Left colon (tissue), 2 donors: Measurements from ENCODE around the gene SCGB3A1. TPM values are rescaled to one million over a fixed set of nuclear protein-coding genes. Genes with fewer than 3 reads are reported as not detected.

Source experiments
- ATAC-seq: fragments of 200-7000 bp; cut with Tn5 transposase; one replicate; pipeline ENCODE4 v1.9.1; 2020; ENCODE audit warnings: mild to moderate bottlenecking, moderate library complexity
- DNase-seq, 2 donors: peaks; one replicate each; pipeline ENCODE4 v3.0.0-alpha.2; 2020
- intact Hi-C, 2 donors: fragments of 100-400 bp; cut with DNase I in 1 of 2; cut with micrococcal nuclease in 1 of 2; formaldehyde crosslinking; loops; one replicate each; pipeline versions ENCODE4 v1.11.2 to v1.14.0; 2022; cut with DNase I, micrococcal nuclease
- total RNA-seq, 2 donors: library from RNA; stranded (reverse); fragmentation: NEBNext Ultra II Directional; extraction: Animal tissue kit (Norgen Biotek cat#: 25700); gene quantifications; one replicate each; pipeline ENCODE4 v1.2.1, GENCODE V29; 2021
- donor health status: DM: no; HTN: no; CAD: no.
- donor health status: DM: yes; HTN: yes; CAD: no.

The SCGB3A1 gene
- total RNA-seq, 2 donors from 2014 or later, result not detected

DNA sequence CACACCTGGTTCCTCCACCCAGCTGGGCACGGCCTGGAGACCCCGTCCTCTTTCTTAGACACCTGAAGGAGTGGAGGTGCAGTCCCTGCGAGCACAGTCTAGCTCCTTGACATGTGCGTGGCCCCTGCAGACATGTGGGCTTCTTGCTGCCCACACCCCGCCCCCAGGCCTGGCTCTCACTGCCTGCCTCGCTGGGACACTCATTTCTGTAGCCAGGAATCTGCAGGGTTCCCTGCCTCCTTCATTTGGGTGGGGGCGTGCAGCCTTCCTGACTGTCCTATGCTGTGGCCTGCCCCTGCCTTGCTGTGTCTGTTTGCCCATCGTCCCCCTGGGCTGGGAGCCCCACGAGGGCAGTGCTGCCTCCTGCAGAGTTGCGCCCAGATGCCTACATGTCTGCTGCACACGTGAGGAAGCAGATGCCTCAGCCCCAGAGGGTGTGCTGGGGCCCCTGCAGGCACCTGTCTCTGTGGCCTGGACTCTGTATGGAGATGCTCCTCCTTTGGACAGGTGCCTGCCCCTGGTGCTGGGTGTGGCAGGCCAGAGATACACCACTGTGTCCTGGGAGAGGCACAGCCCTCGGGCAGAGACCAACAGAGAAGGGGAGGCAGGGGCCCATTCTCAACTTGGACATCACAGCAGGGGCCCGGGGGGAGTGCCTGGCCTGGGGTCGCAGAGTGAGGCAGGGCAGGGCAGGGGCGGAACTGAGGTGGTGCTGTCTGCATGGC lies 35.5 kb upstream of the SCGB3A1 start:
- DNase-seq (no peak), ATAC-seq (no peak)
- intact Hi-C loops, result no loop called here

DNA sequence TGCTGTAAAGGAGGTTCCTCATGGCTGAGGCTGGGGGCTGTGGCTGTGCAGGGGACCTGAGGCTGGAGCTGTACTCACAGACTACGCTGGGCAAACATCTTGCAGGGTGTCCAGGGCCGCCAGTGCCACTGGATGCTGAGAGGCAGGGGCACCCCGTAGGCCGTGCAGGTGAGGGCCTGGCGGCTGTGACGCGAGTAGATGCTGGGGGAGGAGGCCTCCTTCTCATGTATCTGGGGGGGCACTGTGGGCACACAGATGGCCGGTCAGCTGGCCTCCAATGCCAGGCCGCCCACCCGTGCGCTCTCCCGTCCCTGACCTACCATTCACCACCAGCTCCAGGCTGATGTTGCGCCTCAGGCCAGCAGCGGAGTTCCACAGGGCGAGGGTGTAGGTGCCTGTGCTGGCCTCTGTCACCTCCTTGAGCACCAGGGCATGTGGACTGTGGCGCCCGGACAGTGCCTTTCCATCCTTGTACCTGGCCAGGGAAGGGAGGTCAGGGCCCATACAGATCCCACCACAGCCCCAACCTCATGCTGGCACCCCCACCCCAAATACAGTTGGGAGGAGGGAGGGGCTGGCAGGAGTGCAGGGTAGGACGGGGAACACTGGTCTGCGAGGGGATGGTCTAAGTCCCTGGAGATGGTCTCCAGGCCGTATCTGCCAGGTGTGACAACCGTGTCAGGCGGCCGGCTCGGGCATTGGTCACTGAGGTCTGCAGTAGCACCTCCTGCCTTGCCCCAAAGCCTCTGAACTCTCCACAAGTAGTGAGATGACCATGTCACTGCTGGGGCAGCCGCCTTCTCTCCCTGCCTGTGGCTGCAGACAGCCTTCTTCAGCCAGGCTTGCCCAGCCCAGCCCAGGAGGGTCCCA lies 34.7 kb upstream of the SCGB3A1 start:
- intact Hi-C loops, result no loop called here
- DNase-seq (no peak), ATAC-seq (no peak)

DNA sequence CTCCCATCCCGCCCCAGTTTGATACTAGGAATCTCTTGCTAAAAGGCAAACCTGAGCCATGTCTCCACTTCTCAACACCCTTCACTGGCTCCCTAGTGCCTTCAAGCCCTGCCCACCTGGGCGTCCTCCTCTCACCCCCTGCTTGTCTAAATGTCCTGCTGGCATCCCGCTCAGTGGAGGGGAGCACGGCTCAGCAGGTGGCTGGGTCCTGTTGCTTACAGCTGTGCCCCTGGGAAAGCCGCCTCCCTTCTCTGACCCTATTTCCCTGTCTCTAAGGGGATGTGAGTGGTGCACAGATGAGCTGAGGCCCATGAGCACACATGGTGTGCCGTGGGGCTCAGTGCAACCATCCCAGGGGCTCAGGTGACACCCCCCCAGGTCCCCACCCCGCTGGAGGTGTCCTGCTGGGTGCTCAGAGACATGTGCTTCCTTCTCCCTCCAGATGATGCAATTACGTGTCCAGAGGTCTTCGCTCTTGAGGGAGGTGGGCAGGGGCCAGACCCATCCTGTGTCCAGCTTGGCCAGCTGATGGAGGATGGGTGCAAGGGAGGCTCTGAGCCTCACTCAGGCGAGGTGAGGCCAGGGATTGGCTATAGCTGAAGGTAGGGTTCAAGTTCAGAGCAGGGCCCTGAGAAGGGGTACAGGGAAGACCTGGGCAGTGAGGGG lies 34.0 kb upstream of the SCGB3A1 start:
- intact Hi-C loops, result no loop called here
- ATAC-seq (no peak), DNase-seq (no peak)

DNA sequence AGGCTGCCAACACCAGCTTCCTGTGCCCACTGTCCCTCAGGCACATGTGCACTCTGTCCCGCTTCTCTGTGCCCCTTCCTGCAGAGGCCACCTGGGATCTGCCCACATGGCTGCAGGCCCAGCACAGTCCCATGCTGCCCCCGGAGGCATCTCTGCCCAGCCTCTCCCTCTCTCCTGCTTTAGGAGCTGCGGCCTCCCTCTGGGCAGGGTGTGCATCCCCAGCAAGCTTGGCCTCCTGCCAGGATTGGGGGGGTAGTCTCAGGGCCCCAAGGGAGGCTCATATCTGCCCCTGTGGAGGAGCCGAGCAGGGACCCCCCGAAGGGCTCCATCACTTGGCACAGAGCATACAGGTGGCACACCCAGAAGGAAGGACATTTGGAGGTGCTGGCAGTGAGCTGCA lies 33.3 kb upstream of the SCGB3A1 start:
- intact Hi-C loops, result no loop called here

DNA sequence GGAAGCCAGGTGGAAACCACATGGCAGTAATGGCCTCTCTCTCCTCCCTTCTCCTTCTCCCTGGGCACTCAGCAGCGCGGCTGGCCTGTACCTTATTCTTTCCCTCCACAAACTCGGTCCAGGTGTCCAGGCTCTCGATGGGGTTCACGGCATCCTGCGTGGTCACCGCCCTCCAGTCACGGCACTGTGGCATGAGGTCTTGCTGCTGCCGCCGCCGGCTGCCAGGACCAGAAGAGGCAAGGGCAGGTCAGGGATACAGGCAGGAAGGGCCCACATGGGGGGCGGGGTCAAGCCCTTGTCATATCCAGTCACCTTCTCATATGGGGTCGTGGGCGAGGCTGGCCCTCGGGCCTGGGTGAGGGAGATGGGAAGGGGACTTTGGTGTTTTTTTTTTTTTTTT lies 32.5 kb upstream of the SCGB3A1 start:
- no peak for ATAC-seq
- DNase-seq, result no peak
- intact Hi-C loops, result no loop called here

More for the DNA sequence above, 33.3 kb upstream of the SCGB3A1 start:
- no peak for DNase-seq
- ATAC-seq, result no peak

DNA sequence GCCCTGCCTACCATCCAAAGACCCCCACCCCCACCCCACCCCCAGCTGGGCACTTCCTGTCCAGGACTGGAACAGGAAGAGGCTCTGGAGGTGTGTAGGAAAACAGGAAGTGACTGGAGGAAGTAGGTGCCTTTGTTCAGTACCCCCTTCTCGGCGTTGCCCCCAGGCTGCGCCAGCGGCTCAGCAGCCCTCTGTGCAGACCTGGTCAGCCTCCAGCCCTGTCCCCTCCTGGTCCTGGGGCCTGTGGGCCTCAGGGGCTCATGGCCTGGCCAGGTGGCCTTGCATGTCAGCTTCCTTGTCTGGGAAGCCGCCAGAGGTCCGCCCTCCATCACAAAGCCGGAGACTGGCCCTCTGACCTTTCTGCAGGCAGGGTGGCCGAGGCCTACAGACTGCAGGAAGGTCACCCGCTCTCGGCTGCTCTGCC lies 32.1 kb upstream of the SCGB3A1 start:
- ATAC-seq, result no peak
- intact Hi-C loops, result no loop called here
- DNase-seq, result no peak

DNA sequence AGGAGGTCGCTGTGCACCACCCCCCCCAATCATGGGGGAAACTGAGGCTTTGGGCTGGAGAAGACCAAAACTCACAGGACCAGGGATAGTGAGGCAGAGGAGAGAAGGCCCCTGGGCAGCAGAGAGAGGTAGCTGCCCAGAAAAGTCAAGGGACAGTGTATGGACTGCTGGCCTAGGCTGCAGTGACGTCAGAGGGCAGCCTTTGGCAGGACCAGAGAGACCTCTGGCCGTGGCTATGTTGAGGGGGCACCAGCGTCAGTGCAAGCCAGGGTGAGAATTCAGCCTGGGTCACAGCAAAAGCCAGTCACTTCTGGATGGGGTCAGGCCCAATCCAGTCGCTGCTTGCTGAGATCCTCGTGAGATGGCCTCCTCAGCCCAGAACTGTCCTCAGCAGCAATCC lies 31.6 kb upstream of the SCGB3A1 start:
- ATAC-seq, result no peak
- no peak for DNase-seq
- intact Hi-C loops, result no loop called here

DNA sequence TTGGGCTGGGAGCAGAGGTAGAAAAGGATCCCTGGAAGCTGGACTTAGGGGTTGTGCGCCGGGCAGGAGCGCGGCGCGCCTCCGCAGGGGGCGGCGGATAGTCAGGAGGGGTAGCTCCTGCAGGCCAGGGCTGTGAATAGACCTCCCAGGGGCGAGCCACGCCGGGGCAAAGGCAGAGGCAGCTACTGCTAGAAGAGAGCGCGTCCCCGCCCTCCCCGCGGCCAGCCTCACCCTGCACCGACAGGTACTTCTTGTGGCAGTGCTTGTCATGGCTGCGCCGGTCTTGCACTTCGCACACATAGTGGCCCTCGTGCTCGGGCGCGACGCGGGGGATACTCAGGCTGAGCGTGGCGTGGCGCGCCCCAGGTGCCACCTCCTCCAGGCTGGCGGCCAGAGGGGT lies 30.0 kb upstream of the SCGB3A1 start:
- ATAC-seq, result no peak
- no peak for DNase-seq
- intact Hi-C loops, result no loop called here

DNA sequence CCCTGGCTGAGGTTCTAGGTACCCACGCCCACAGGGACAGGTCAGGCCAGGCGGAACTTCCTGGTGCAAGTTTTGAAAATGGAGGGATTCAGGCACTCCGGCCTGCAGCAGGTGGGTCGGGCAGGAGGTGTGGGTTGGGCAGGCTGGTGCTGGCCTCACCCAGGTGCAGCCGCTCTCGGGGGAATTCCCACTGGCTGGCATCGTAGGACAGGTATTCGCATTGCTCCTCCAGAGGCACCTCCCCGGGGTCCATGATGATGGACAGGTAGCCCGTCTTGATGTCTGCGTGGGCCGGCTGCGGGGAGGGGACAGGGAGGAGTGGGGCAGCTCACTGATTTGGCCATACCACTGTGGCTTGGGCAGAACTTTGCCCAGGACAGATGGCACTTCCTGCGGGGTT lies 28.7 kb upstream of the SCGB3A1 start:
- ATAC-seq (no peak), DNase-seq (no peak)
- intact Hi-C loops, result no loop called here

DNA sequence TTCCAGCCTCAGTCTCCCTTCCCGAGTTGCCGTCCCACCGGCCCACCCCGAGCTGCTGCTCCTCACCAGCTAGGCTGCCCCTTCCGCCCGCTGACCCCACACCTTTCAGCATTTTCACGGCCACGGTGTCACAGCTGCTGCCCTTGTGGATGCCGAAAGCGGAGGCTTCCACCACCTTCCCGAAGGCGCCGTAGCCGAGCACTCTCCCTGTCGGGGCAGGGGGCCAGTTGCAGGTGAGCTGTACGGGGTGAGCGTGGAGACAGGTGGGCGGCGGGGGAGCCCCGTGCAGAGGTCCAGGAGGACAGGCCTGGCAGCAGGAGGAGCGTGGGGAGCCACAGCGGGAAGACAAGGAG lies 28.2 kb upstream of the SCGB3A1 start:
- intact Hi-C loops, result no loop called here
- no peak for ATAC-seq
- DNase-seq, result no peak

DNA sequence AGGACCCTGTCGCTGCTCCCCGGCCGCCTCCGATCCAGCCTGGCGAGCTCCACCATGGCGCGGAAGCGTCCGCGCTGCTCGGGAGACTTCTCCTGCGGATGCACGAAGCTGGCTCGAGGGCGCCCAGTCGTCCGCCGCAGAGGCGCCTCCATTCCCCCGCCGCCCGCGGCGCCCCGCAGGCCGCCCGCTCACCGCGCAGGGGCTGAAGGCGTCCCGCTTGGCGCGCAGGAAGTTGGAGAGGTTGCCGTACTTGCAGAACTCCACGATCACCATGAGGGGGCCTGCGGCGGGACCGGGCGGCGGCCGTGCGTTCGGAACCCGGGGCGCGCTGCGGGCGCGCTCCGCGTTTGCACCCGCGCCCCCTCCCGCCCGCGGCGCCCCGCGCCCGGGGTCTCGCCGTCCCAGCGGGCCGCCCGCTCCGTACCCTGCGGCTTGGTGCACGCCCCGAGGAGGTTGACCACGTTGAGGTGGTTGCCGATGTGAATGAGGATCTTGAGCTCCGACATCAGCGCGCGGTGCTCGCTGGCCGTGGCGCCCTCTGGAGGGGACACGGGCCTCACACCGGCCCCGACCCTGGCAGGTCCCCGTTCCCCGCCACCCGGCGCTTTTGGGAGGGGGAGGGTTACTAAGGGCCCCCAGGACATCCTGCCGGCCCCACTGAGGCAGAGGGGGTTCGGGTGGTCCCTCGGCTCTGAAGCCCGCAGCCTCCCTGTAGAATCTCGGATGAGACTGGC lies 27.7 kb upstream of the SCGB3A1 start:
- DNase-seq (no peak), ATAC-seq (no peak)
- intact Hi-C loops, result no loop called here

DNA sequence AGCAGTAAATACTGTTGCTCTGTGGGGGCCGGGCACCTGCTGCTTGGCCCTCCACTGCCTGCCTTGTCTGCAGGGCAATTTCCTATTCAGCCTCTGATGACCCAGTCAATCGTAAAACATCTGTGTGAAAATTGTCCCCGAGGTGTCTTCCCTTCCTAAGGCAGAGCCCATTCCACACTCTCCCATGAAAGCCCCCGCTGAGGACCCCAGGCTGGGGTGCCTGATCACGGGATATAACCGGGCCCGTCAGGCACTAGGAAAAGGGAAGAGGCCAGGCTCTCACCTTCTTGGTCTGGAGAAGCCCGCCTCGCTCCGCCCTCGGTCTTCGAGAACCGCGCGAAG lies 27.2 kb upstream of the SCGB3A1 start:
- ATAC-seq (no peak), DNase-seq (no peak)
- intact Hi-C loops, result no loop called here

DNA sequence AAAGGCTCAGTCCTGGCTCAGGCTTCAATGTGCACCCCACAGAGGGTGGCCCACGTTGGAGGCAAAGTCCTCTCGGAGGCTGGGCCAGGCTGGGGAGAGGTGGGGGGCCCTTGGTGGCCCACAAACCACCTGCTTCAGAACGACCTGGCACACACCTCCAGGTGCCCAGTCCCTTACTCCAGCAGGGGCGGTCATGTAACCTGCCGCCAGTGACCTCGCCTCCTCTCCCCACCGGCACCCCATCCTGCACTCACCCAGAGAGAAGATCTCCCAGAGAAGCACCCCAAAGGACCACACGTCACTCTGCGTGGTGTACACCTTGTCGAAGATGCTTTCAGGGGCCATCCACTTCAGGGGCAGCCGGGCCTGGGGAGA lies 22.5 kb upstream of the SCGB3A1 start:
- intact Hi-C loops, result no loop called here
- ATAC-seq (no peak), DNase-seq (no peak)

DNA sequence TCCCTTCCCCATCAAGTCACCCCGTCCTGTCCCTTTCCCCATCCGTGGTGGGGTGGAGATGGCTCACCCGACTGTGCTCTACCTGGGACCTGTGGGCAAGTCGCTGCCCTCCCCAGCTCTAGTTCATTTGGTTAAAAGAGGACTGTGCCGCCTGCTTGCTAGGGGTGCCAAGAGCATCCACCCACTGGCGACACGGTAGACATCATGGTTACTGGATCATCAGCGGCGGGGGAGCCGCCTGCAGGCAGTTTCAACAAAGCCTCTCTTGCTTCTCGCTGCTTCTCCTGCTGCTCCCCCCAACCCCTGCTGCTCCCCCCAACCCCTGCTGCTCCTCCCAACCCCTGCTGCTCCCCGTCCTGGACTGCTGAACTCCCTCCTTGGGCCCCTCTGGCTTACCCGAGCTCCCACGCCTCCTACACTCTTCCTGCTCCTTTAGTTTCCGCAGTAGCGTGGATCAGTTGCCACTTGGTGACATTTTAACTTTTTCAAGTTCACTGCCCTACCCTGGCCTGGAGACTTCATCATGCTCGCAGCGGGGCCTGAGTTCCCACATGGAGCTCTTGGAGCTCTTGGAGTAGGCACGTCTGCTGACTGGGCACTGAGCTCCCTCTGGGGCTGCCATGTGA lies 22.0 kb upstream of the SCGB3A1 start:
- DNase-seq, result no peak
- ATAC-seq, result no peak
- intact Hi-C loops, result no loop called here

DNA sequence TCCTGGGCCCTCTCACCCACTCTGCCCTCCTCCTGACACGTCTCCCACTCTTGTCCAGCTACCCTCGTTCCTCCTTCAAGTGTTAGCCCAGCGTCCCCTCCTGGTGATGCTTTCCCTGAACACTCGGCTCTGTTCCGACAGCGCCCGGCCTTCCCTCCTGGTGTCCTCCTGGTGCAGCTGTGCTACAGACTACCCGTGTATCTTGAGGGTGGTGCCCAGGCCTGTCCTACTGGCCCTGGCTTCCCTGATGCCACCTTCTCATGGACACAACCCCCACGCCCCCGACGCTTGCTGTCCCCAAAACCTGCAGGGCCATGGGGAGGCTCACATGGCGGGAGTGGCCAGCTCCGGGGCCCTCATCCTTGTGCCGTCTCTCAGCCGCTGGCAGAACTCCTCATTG lies 21.4 kb upstream of the SCGB3A1 start:
- intact Hi-C loops, result no loop called here
- ATAC-seq (no peak), DNase-seq (no peak)

DNA sequence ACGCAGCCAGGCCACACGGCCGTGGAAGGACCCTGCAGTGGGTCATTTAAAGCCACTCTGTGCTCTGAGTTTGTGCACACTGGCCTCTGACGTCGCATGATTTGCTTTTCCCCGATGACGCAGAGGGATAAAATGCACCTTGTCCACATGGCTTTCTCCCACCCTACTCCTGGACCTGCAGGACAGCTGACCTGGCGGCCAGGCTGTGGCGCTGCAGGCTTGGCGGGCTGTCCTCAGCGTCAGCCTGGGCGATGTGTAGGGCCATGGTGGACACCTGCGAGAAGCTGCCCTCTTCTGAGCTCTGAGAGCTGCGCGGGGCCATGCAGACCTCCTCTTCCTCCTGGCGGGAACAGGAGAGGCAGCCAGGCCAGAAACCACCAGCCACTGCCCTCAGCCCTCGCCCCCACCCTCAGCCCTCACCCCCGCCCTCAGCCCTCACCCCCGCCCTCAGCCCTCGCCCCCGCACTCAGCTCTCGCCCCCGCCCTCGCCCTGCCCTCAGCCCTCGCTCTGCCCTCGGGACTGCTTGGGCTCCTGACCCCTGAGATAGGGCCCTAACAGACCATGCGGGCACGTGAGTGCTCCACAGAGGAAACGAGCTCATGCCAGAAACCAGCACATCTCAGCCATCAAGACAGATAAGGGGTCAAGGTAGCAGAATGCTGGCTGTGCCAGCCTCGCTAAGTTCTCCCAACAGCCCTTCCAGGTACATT lies 20.0 kb upstream of the SCGB3A1 start:
- ATAC-seq (no peak), DNase-seq (no peak)
- intact Hi-C loops, result no loop called here

DNA sequence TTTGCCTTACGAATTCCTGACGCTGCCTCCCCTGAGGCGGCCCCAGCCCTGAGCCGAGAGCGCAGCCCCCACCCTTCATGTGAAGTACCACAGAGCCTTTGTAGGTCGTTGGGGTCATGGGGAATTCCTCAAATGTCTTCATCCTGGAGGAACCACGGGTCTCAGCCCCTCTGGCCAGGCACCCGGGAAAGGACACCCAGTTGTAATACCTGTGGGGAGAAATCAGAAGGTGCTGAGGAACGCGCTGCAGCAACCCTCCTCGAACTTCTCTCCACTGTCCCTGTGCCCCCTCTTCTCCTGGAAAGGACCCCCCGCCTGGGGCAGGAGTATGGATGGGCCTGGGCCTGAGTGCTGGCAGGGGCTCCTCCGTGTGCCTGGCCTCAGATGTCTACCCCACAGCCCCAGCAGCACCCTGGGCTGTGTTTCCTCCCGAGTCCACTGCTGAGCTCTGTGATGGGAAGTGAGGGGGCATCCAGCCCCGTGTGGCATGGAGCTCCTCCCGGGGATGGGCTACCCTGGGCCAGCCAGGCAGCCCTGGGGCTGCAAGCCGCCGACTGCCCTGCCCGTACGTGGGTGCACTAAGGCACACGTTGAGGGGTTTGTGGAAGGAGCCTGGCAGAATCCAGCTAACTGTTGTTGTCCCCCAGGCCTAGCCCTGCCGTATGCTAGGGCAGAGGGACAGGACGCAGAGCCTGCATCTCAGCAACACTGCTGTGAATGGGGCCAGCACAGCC lies 18.7 kb upstream of the SCGB3A1 start:
- DNase-seq, result no peak
- intact Hi-C loops, result no loop called here
- no peak for ATAC-seq

DNA sequence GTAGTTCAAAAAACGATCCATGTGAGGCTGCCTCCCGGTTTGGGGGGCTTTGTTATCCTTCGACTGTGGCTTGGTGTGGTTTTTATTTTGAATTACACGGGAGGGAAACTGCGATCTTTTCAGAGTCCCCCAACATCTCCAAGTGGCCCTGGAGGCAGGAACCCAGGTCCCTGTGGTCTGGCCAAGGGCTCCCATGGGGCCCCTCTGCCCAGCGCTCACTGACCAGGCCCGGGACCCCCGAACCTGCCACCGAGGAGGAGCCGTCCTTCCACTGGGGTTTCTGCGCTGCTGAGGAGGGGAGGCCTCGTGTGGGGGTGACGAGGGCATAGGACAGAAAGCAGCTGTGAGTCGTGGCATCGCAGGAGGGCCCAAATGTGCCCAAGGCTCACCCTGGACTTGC lies 18.1 kb upstream of the SCGB3A1 start:
- ATAC-seq, result no peak
- DNase-seq, result no peak
- intact Hi-C loops, result no loop called here
